ENCODE results near the gene CRNKL1.

GRCh38 chr20:20089939-20090338 lies 37.7 kb upstream of the CRNKL1 start:
- no peak for TF ChIP-seq CTCF (IDR thresholded peaks at IDR 0.05)
- TF ChIP-seq EP300 (IDR thresholded peaks at IDR 0.05; ENCODE audit: low read depth) = no peak
- TF ChIP-seq POLR2AphosphoS5 (IDR thresholded peaks at IDR 0.05) = no peak

All from transverse colon (tissue), 4 donors.